ENCODE results near the gene OVCA2.

The OVCA2 gene

DNA sequence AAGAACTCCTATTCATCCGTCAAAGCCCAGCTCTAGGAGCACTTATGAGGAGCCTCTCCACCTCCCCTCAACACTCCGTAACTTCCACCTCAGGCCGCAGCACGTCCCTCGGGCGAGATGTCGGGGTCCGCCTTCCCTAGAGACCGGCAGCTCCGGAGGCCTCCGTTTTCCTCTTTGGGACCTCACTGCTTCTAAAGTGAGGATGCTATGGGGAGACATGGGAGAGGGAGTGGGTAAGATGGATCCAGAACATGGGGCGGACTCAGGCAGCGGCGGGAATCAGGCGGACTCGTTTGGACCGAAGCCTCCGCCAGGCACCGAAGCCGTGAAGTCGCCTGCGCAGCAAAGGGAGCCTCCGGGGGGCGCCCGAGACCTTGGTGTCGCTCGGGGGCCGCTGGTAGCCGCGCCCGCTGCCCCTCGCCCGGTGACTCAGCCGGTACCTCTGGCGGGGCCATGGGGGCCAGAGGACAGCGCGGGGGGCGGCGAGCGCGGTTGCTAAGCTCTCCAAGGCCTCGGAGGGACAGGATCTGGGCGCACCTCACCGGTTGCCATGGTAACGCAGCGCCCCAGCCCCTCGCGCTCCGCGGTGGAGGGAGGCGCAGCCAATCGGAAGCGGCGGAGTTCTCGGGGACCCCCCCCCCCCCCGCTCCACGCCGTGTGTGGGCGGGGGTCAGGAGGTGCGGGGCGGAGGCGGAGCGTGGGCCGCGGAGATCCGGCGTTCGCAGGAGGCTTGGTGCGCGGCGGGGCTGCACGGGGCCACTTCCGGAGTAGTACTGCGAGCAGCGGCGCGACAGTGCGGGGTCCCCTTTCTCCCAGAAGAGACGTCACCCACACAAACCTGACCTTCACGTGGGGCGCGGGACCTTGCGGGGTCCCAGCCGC, 11.8 kb downstream of the OVCA2 start (continued):
- no peak for TF ChIP-seq ZNF202 (tag by site-specific recombination; IDR thresholded peaks at IDR 0.05; ENCODE audit: borderline replicate concordance)
- TF ChIP-seq REPIN1 (tag by site-specific recombination; IDR thresholded peaks at IDR 0.05; ENCODE audit: low read depth), result no peak
- no peak for TF ChIP-seq ZNF174 (tag by site-specific recombination; IDR thresholded peaks at IDR 0.05)
- TF ChIP-seq HOXD13 (CRISPR knock-in tag; IDR thresholded peaks at IDR 0.05; ENCODE audit: borderline replicate concordance), result no peak
- TF ChIP-seq, protein P1, sequence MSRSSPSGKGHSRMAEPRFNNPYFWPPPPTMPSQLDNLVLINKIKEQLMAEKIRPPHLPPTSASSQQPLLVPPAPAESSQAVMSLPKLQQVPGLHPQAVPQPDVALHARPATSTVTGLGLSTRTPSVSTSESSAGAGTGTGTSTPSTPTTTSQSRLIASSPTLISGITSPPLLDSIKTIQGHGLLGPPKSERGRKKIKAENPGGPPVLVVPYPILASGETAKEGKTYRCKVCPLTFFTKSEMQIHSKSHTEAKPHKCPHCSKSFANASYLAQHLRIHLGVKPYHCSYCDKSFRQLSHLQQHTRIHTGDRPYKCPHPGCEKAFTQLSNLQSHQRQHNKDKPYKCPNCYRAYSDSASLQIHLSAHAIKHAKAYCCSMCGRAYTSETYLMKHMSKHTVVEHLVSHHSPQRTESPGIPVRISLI (tag by site-specific recombination; IDR thresholded peaks at IDR 0.05), result no peak
- TF ChIP-seq RBAK (tag by site-specific recombination; IDR thresholded peaks at IDR 0.05), result no peak
- TF ChIP-seq SALL2 (tag by site-specific recombination; IDR thresholded peaks at IDR 0.05; ENCODE audit: borderline replicate concordance), result no peak
- no peak for TF ChIP-seq ZNF175 (tag by site-specific recombination; IDR thresholded peaks at IDR 0.05)
- TF ChIP-seq ZNF558 (tag by site-specific recombination; IDR thresholded peaks at IDR 0.05), result no peak
- TF ChIP-seq ZNF2 (tag by site-specific recombination; IDR thresholded peaks at IDR 0.05), result peak; percentile 70; the same call in 1 of the 2 replicates
- TF ChIP-seq ZNF626 (tag by site-specific recombination; IDR thresholded peaks at IDR 0.05), result no peak
- no peak for TF ChIP-seq ZNF521 (tag by site-specific recombination; IDR thresholded peaks at IDR 0.05)
- TF ChIP-seq ZNF548 (tag by site-specific recombination; IDR thresholded peaks at IDR 0.05), result no peak
- peak; percentile 72 for TF ChIP-seq SP2 (tag by site-specific recombination; IDR thresholded peaks at IDR 0.05)
- TF ChIP-seq IKZF3 (tag by site-specific recombination; IDR thresholded peaks at IDR 0.05), result peak; percentile 88
- TF ChIP-seq ZNF660 (tag by site-specific recombination; IDR thresholded peaks at IDR 0.05), result peak; percentile 53
- TF ChIP-seq ZNF791 (tag by site-specific recombination; IDR thresholded peaks at IDR 0.05), result no peak
- TF ChIP-seq, protein P2, sequence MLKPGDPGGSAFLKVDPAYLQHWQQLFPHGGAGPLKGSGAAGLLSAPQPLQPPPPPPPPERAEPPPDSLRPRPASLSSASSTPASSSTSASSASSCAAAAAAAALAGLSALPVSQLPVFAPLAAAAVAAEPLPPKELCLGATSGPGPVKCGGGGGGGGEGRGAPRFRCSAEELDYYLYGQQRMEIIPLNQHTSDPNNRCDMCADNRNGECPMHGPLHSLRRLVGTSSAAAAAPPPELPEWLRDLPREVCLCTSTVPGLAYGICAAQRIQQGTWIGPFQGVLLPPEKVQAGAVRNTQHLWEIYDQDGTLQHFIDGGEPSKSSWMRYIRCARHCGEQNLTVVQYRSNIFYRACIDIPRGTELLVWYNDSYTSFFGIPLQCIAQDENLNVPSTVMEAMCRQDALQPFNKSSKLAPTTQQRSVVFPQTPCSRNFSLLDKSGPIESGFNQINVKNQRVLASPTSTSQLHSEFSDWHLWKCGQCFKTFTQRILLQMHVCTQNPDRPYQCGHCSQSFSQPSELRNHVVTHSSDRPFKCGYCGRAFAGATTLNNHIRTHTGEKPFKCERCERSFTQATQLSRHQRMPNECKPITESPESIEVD (tag by site-specific recombination; IDR thresholded peaks at IDR 0.05), result no peak
- no peak for TF ChIP-seq ZNF138 (tag by site-specific recombination; IDR thresholded peaks at IDR 0.05; ENCODE audit: borderline replicate concordance)
- peak; percentile 82 for TF ChIP-seq SP7 (tag by site-specific recombination; IDR thresholded peaks at IDR 0.05)
- no peak for TF ChIP-seq MZF1 (tag by site-specific recombination; IDR thresholded peaks at IDR 0.05; ENCODE audit: borderline replicate concordance)
- TF ChIP-seq, protein P3, sequence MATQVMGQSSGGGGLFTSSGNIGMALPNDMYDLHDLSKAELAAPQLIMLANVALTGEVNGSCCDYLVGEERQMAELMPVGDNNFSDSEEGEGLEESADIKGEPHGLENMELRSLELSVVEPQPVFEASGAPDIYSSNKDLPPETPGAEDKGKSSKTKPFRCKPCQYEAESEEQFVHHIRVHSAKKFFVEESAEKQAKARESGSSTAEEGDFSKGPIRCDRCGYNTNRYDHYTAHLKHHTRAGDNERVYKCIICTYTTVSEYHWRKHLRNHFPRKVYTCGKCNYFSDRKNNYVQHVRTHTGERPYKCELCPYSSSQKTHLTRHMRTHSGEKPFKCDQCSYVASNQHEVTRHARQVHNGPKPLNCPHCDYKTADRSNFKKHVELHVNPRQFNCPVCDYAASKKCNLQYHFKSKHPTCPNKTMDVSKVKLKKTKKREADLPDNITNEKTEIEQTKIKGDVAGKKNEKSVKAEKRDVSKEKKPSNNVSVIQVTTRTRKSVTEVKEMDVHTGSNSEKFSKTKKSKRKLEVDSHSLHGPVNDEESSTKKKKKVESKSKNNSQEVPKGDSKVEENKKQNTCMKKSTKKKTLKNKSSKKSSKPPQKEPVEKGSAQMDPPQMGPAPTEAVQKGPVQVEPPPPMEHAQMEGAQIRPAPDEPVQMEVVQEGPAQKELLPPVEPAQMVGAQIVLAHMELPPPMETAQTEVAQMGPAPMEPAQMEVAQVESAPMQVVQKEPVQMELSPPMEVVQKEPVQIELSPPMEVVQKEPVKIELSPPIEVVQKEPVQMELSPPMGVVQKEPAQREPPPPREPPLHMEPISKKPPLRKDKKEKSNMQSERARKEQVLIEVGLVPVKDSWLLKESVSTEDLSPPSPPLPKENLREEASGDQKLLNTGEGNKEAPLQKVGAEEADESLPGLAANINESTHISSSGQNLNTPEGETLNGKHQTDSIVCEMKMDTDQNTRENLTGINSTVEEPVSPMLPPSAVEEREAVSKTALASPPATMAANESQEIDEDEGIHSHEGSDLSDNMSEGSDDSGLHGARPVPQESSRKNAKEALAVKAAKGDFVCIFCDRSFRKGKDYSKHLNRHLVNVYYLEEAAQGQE (tag by site-specific recombination; IDR thresholded peaks at IDR 0.05), result no peak
- TF ChIP-seq, protein P4, sequence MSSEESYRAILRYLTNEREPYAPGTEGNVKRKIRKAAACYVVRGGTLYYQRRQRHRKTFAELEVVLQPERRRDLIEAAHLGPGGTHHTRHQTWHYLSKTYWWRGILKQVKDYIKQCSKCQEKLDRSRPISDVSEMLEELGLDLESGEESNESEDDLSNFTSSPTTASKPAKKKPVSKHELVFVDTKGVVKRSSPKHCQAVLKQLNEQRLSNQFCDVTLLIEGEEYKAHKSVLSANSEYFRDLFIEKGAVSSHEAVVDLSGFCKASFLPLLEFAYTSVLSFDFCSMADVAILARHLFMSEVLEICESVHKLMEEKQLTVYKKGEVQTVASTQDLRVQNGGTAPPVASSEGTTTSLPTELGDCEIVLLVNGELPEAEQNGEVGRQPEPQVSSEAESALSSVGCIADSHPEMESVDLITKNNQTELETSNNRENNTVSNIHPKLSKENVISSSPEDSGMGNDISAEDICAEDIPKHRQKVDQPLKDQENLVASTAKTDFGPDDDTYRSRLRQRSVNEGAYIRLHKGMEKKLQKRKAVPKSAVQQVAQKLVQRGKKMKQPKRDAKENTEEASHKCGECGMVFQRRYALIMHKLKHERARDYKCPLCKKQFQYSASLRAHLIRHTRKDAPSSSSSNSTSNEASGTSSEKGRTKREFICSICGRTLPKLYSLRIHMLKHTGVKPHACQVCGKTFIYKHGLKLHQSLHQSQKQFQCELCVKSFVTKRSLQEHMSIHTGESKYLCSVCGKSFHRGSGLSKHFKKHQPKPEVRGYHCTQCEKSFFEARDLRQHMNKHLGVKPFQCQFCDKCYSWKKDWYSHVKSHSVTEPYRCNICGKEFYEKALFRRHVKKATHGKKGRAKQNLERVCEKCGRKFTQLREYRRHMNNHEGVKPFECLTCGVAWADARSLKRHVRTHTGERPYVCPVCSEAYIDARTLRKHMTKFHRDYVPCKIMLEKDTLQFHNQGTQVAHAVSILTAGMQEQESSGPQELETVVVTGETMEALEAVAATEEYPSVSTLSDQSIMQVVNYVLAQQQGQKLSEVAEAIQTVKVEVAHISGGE (tag by site-specific recombination; conservative IDR thresholded peaks at IDR 0.05; ENCODE audit: low read depth), result peak; percentile 58; the same call in 1 of the 2 replicates
- peak; percentile 74 for TF ChIP-seq ZNF629 (tag by site-specific recombination; IDR thresholded peaks at IDR 0.05)
- TF ChIP-seq, protein P5, sequence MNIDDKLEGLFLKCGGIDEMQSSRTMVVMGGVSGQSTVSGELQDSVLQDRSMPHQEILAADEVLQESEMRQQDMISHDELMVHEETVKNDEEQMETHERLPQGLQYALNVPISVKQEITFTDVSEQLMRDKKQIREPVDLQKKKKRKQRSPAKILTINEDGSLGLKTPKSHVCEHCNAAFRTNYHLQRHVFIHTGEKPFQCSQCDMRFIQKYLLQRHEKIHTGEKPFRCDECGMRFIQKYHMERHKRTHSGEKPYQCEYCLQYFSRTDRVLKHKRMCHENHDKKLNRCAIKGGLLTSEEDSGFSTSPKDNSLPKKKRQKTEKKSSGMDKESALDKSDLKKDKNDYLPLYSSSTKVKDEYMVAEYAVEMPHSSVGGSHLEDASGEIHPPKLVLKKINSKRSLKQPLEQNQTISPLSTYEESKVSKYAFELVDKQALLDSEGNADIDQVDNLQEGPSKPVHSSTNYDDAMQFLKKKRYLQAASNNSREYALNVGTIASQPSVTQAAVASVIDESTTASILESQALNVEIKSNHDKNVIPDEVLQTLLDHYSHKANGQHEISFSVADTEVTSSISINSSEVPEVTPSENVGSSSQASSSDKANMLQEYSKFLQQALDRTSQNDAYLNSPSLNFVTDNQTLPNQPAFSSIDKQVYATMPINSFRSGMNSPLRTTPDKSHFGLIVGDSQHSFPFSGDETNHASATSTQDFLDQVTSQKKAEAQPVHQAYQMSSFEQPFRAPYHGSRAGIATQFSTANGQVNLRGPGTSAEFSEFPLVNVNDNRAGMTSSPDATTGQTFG (tag by site-specific recombination; IDR thresholded peaks at IDR 0.05; ENCODE audit: borderline replicate concordance), result no peak; the same call in 1 of the 2 replicates
- TF ChIP-seq, protein P6, sequence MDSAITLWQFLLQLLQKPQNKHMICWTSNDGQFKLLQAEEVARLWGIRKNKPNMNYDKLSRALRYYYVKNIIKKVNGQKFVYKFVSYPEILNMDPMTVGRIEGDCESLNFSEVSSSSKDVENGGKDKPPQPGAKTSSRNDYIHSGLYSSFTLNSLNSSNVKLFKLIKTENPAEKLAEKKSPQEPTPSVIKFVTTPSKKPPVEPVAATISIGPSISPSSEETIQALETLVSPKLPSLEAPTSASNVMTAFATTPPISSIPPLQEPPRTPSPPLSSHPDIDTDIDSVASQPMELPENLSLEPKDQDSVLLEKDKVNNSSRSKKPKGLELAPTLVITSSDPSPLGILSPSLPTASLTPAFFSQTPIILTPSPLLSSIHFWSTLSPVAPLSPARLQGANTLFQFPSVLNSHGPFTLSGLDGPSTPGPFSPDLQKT (IDR thresholded peaks at IDR 0.05; ENCODE audit: borderline replicate concordance, low read depth, low read length), result no peak
